GM03348 (cell line): ENCODE results near the gene CLEC18C.
"Not testable (repeated sequence)": the region's sequence is repeated elsewhere in the genome, so short reads cannot be mapped to it uniquely, and the experiment has no call there.

Source experiments
- DNase-seq: peaks from one replicate; pipeline ENCODE4 v3.0.0; 2012; ENCODE audit warnings: low spot score

Gene CLEC18C

GRCh38 chr16:70173212-70173837, at the start of gene CLEC18C:
Gene CLEC18C (plus strand): TSS chr16:70173787. CDS start chr16:70174279, 492 bp downstream.
- DNase-seq, result not testable (repeated sequence)

GRCh38 chr16:70123822-70124221, 49.8 kb upstream of the CLEC18C start:
- not testable (repeated sequence) for DNase-seq

- not testable (repeated sequence) for DNase-seq
Observed at GRCh38 chr16:70126226-70126625, 47.4 kb upstream of the CLEC18C start.

GRCh38 chr16:70127706-70128105, 45.9 kb upstream of the CLEC18C start:
- not testable (repeated sequence) for DNase-seq

- DNase-seq, result not testable (repeated sequence)
Observed at GRCh38 chr16:70128844-70129243, 44.7 kb upstream of the CLEC18C start.

- DNase-seq, result not testable (repeated sequence)
Observed at GRCh38 chr16:70135796-70136195, 37.8 kb upstream of the CLEC18C start.

- not testable (repeated sequence) for DNase-seq
Observed at GRCh38 chr16:70136595-70136994, 37.0 kb upstream of the CLEC18C start.

- not testable (repeated sequence) for DNase-seq
Observed at GRCh38 chr16:70142739-70143138, 30.8 kb upstream of the CLEC18C start.

- DNase-seq, result not testable (repeated sequence)
Observed at GRCh38 chr16:70143231-70143895, 30.2 kb upstream of the CLEC18C start.

- DNase-seq, result not testable (repeated sequence)
Observed at GRCh38 chr16:70147853-70148252, 25.7 kb upstream of the CLEC18C start.

- not testable (repeated sequence) for DNase-seq
Observed at GRCh38 chr16:70148453-70148852, 25.1 kb upstream of the CLEC18C start.

GRCh38 chr16:70149296-70149695, 24.3 kb upstream of the CLEC18C start:
- not testable (repeated sequence) for DNase-seq

GRCh38 chr16:70151391-70151790, 22.2 kb upstream of the CLEC18C start:
- no peak for DNase-seq

- peak; percentile 15 for DNase-seq
Observed at GRCh38 chr16:70151941-70152509, 21.6 kb upstream of the CLEC18C start.

- peak; percentile 11 for DNase-seq
Observed at GRCh38 chr16:70152578-70153302, 20.8 kb upstream of the CLEC18C start.

- not testable (repeated sequence) for DNase-seq
Observed at GRCh38 chr16:70154736-70155135, 18.9 kb upstream of the CLEC18C start.

- peak; percentile 8 for DNase-seq
Observed at GRCh38 chr16:70156207-70156978, 17.2 kb upstream of the CLEC18C start.

- no peak for DNase-seq
Observed at GRCh38 chr16:70157105-70157476, 16.5 kb upstream of the CLEC18C start.

- no peak for DNase-seq
Observed at GRCh38 chr16:70157477-70158260, 15.9 kb upstream of the CLEC18C start.

- peak; percentile 13 for DNase-seq
Observed at GRCh38 chr16:70158261-70158939, 15.2 kb upstream of the CLEC18C start.
